Stimulated activated naive CD8-positive, alpha-beta T cell treated with anti-CD3 and anti-CD28 coated beads, Interleukin-15, Interleukin-2, amounts not matched to agents 100 ng/mL and 50 ng/mL, for 24 hours (primary cell): ENCODE measurements around the gene CD84.
"Not testable (repeated sequence)": the region's sequence is repeated elsewhere in the genome, so short reads cannot be mapped to it uniquely, and the experiment has no call there.

Experiments used
- H3K27ac Mint-ChIP-seq: one replicate; pipeline ENCODE4 v1.8.0; 2021; ENCODE audit warnings: mild to moderate bottlenecking, mixed read lengths
- H3K27me3 Mint-ChIP-seq: one replicate; pipeline ENCODE4 v1.8.0; 2021; ENCODE audit warnings: mixed read lengths
- H3K36me3 Mint-ChIP-seq: one replicate; pipeline ENCODE4 v1.8.0; 2021; ENCODE audit warnings: low read depth, mixed read lengths
- H3K4me1 Mint-ChIP-seq: one replicate; pipeline ENCODE4 v1.8.0; 2021; ENCODE audit warnings: low read depth, mixed read lengths
- H3K4me3 Mint-ChIP-seq: one replicate; pipeline ENCODE4 v1.8.0; 2021; ENCODE audit warnings: mild to moderate bottlenecking, mixed read lengths
- H3K9me3 Mint-ChIP-seq: one replicate; pipeline ENCODE4 v1.8.0; 2021; ENCODE audit warnings: mixed read lengths

Gene CD84

GRCh38 chr1:160531809-160532556 lies 47.3 kb downstream of the CD84 start:
- peaks cover 39% of the 10 kb centered on the region for H3K9me3 Mint-ChIP-seq
- H3K4me1 Mint-ChIP-seq = peaks cover 53% of the 10 kb centered on the region
- not testable (repeated sequence) for H3K27ac Mint-ChIP-seq, H3K27me3 Mint-ChIP-seq, H3K4me3 Mint-ChIP-seq
- H3K36me3 Mint-ChIP-seq = peaks cover 52% of the 10 kb centered on the region

GRCh38 chr1:160529401-160529952 lies 49.8 kb downstream of the CD84 start:
- Mint-ChIP-seq H3K27ac (peak overlapping the region; percentile 67), H3K4me1 (peaks cover 58% of the 10 kb centered on the region), H3K9me3 (peaks cover 38% of the 10 kb centered on the region), H3K4me3 (peak overlapping the region; percentile 6), H3K36me3 (peaks cover 48% of the 10 kb centered on the region)
- H3K27me3 Mint-ChIP-seq = not testable (repeated sequence)

DNA sequence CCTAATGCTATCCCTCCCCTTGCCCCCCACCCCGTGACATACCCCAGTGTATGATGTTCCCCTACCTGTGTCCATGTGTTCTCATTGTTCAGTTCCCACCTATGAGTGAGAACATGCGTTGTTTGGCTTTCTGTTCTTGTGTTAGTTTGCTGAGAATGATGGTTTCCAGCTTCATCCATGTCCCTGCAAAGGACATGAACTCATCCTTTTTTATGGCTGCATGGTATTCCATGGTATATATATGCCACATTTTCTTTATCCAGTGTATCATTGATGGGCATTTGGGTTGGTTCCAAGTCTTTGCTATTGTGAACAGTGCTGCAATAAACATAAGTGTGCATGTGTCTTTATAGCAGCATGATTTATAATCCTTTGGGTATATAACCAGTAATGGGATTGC lies 55.5 kb downstream of the CD84 start:
- Mint-ChIP-seq H3K27ac (peak overlapping the region; percentile 88), H3K36me3 (peaks cover 71% of the 10 kb centered on the region), H3K4me3 (peak overlapping the region; percentile 73), H3K4me1 (peaks cover 83% of the 10 kb centered on the region), H3K9me3 (peaks cover 27% of the 10 kb centered on the region)
- not testable (repeated sequence) for H3K27me3 Mint-ChIP-seq

DNA sequence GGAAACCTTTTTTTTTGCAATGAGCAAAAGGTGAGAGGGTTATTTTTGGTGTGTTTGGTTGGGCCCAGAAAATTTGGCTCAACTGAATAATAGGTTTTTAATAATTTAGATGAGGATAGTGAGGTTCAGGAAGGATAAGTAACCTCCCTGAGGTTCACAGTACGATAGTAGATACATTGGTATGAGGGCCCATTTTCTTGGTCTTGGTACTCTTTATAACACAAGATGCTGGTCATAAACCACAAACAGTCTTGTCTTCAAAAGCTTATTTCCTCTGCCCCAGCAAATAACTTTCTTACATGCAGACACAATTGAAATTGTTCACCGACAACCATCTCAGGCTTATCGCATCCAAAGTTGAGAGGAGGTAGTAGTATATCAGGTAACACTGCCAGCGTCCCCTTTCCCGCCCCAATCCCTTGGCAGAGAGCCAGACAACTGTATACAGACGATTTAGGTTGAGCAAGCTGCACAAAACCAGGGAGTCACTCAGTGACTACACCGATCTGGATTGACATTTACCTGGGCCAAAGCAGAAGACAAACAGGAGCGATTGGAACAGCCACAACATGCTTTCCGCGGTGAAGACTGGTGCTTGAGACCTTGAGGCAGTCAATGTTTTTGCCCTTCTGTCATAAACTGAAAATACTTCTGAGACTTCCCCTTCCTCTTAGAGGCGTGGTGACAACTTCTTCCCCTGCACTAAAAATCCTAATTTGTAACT lies 56.5 kb downstream of the CD84 start, which contains the start of gene SLAMF6:
Gene SLAMF6 (minus strand): TSS at position 634 of the 724 bp plus-strand sequence. CDS start 63 bp downstream, at position 571.
- Mint-ChIP-seq H3K4me1 (peaks cover 83% of the 10 kb centered on the region), H3K27ac (peak within 1 kb of the TSS; percentile 99), H3K4me3 (peak within 1 kb of the TSS; percentile 97), H3K9me3 (peaks cover 22% of the 10 kb centered on the region), H3K36me3 (peaks cover 72% of the 10 kb centered on the region), H3K27me3 (no peaks in the 10 kb centered on the region)

DNA sequence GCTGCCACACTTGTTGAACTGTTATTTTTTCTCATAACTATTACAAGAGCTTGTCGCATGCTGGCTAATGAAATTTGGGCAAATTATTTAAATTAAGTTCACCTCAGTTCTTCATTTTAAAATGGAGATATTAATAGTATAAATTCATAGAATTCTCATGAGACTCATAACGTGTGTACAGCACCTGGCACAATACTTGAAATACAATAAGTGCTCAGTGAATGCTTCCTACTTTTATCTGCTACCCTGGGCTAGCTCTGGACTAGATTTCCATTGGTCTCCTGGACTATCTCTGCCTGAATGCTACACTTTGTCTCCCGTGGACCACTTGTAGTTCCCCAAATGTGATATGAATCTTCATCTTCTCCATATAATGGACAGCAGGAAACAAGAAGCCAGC lies 57.2 kb downstream of the CD84 start:
- Mint-ChIP-seq H3K9me3 (peaks cover 19% of the 10 kb centered on the region), H3K36me3 (peaks cover 75% of the 10 kb centered on the region), H3K4me3 (peak overlapping the region; percentile 97), H3K4me1 (peaks cover 83% of the 10 kb centered on the region), H3K27ac (peak overlapping the region; percentile 99), H3K27me3 (no peaks in the 10 kb centered on the region)

DNA sequence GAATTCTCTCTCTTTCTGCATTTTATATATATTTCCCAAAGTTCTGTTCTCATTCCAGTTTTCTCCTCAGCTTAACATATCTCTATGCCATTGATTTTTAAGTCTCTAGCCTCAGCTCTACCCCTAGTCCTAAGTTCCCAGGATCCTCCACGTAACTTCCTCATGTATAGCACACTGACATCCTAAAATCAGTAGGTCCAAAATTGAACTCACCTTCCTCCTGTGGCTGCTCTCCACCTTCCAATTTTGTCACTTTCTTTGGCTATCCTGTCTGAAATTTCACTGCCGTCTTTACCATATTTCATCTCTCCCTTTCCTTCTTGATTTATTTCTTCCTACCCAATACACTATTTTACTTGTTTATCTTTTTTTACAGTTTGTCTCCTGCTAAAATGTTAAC lies 57.7 kb downstream of the CD84 start:
- Mint-ChIP-seq H3K4me3 (peak overlapping the region; percentile 97), H3K4me1 (peaks cover 83% of the 10 kb centered on the region), H3K27ac (peak overlapping the region; percentile 99), H3K9me3 (peaks cover 13% of the 10 kb centered on the region), H3K27me3 (no peaks in the 10 kb centered on the region), H3K36me3 (peaks cover 75% of the 10 kb centered on the region)

GRCh38 chr1:160520999-160521398 lies 58.3 kb downstream of the CD84 start:
- H3K4me1 Mint-ChIP-seq = peaks cover 86% of the 10 kb centered on the region
- H3K9me3 Mint-ChIP-seq = peaks cover 11% of the 10 kb centered on the region
- H3K27me3 Mint-ChIP-seq = no peaks in the 10 kb centered on the region
- peak overlapping the region; percentile 97 for H3K4me3 Mint-ChIP-seq
- H3K27ac Mint-ChIP-seq = peak overlapping the region; percentile 99
- H3K36me3 Mint-ChIP-seq = peaks cover 76% of the 10 kb centered on the region

- H3K36me3 Mint-ChIP-seq = peaks cover 77% of the 10 kb centered on the region
Observed at GRCh38 chr1:160520582-160520981, 58.7 kb downstream of the CD84 start.

GRCh38 chr1:160519642-160520435 lies 59.5 kb downstream of the CD84 start:
- H3K27ac Mint-ChIP-seq = peak overlapping the region; percentile 99
- H3K27me3 Mint-ChIP-seq = no peaks in the 10 kb centered on the region
- peaks cover 89% of the 10 kb centered on the region for H3K4me1 Mint-ChIP-seq
- H3K4me3 Mint-ChIP-seq = peak overlapping the region; percentile 97
- H3K36me3 Mint-ChIP-seq = peaks cover 77% of the 10 kb centered on the region
- peaks cover 4% of the 10 kb centered on the region for H3K9me3 Mint-ChIP-seq

More at GRCh38 chr1:160520582-160520981, 58.7 kb downstream of the CD84 start:
- Mint-ChIP-seq H3K9me3 (peaks cover 11% of the 10 kb centered on the region), H3K27me3 (no peaks in the 10 kb centered on the region), H3K4me1 (peaks cover 89% of the 10 kb centered on the region), H3K27ac (peak overlapping the region; percentile 99), H3K4me3 (peak overlapping the region; percentile 97)

GRCh38 chr1:160517519-160517918 lies 61.8 kb downstream of the CD84 start:
- Mint-ChIP-seq H3K36me3 (peaks cover 93% of the 10 kb centered on the region), H3K4me3 (peak overlapping the region; percentile 74), H3K27ac (peak overlapping the region; percentile 99), H3K4me1 (peaks cover 92% of the 10 kb centered on the region)
- not testable (repeated sequence) for H3K27me3 Mint-ChIP-seq, H3K9me3 Mint-ChIP-seq

DNA sequence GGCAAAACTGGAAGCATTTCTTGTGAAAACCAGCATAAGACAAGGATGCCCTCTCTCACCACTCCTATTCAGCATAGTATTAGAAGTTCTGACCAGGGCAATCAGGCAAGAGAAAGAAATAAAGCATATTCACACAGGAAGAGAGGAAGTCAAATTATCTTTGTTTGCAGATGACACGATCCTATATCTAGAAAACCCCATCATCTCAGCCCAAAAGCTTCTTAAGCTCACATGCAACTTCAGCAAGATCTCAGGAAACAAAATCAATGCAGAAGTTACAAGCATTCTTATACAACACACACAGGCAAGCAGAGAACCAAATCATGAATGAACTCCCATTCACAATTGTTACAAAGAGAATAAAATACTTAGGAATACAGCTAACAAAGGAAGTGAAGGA lies 63.4 kb downstream of the CD84 start:
- Mint-ChIP-seq H3K27ac (peak overlapping the region; percentile 99), H3K4me3 (peak overlapping the region; percentile 74), H3K36me3 (peaks cover 88% of the 10 kb centered on the region), H3K4me1 (peaks cover 94% of the 10 kb centered on the region), H3K9me3 (peaks cover 12% of the 10 kb centered on the region)
- H3K27me3 Mint-ChIP-seq = not testable (repeated sequence)

DNA sequence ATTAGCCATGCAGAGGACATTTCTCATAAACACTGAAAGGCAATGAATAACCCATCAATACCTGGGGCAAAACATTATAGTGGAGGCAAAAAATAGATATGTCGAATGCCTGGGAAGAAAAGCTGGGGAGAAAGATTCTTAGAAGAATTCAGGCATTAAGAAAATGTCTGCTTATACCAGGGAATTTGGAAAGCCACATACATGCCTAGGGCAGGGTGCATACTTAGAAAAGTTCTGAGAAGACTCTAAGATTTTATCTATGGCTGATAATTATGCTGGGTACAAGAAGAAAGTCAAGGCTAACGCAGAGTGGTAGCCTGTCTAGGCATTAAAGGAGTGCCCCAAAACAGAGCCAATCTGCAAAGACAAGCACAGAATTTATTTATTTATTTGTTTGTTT lies 74.6 kb downstream of the CD84 start:
- peaks cover 91% of the 10 kb centered on the region for H3K4me1 Mint-ChIP-seq
- H3K9me3 Mint-ChIP-seq = peaks cover 46% of the 10 kb centered on the region
- H3K4me3 Mint-ChIP-seq = no peak overlapping the region
- H3K27ac Mint-ChIP-seq = no peak overlapping the region
- H3K27me3 Mint-ChIP-seq = no peaks in the 10 kb centered on the region
- H3K36me3 Mint-ChIP-seq = peaks cover 99% of the 10 kb centered on the region

- Mint-ChIP-seq H3K27me3 (no peaks in the 10 kb centered on the region), H3K9me3 (peaks cover 52% of the 10 kb centered on the region), H3K4me3 (no peak overlapping the region), H3K4me1 (peaks cover 88% of the 10 kb centered on the region), H3K27ac (peak overlapping the region; percentile 76), H3K36me3 (peaks cover 99% of the 10 kb centered on the region)
Observed at GRCh38 chr1:160503087-160503486, 76.2 kb downstream of the CD84 start.

DNA sequence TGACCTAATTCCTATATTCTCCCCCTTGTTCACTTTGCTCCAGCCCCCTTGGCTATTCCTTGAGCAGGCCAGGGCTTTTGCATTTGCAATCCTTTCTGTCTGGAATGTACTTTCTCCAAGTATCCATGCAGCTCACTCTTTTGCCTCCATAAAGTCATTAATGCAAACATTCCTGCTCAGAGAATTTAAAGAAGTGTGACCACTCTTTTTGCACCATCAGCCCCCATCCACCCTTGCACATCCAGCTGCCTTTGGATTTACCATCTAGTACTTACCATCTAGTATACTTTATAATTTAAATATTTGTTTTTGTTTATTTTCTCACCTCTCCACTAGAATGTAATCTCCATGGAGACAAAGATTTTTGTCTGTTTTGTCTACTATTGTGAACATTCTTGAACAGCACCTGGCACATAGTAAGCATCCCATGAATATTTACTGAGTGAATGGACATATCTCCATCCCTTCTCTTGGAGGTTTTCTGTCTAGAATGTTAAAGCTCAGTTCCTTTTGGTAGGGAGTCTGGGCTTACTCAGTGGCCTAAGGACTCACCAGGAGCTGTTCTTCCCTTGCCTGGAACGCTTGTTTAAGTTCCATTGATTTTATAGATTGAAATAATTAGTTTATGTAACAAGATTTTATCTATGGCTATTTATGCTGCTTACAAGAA lies 78.8 kb downstream of the CD84 start:
- Mint-ChIP-seq H3K4me3 (no peak overlapping the region), H3K4me1 (peaks cover 63% of the 10 kb centered on the region), H3K27me3 (no peaks in the 10 kb centered on the region), H3K27ac (peak overlapping the region; percentile 47), H3K36me3 (peaks cover 80% of the 10 kb centered on the region), H3K9me3 (peaks cover 34% of the 10 kb centered on the region)
